Measurements from ENCODE around the gene SEMA3D.

SEMA3D gene

DNA sequence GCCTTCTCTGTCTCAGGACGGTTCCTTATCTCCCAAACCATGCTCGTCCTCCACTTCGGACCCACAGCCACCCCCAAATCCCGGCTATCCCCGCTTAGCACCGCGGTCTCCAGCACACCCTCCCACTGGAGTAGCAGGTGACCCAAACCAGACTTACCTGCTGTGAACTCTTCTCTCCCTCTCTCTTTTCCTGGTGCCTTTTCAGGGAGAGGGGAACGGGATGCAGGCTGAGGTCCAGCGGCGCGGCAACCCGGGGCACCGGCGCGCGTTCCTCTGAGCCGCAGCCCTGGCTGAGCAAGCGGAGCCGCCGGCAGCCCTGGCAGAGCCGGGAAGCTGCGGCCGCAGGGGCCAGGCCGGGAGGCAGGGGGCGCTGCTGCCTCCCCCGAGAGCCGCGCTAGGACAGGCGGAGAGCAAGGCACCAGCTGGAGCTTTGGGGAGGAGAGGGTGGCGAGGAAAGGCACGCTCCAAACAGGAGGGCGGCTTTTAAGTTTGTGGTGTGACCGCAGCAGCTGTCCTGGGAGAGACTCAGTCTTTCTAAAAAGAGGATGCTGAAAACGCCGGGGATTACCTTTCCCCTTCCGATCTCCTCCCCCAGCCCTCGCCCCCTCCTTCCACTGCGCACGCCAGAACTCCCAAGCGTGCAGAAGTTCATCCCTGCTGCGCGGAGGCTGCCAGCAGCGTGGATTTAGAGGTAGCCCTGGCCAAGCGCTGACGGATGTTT, at the start of gene SEMA3D:
Gene SEMA3D (minus strand): TSS at position 536 of the 721 bp plus-strand sequence. CDS start 65,165 bp downstream, outside the sequence.
- DNase-seq = no peak

DNA sequence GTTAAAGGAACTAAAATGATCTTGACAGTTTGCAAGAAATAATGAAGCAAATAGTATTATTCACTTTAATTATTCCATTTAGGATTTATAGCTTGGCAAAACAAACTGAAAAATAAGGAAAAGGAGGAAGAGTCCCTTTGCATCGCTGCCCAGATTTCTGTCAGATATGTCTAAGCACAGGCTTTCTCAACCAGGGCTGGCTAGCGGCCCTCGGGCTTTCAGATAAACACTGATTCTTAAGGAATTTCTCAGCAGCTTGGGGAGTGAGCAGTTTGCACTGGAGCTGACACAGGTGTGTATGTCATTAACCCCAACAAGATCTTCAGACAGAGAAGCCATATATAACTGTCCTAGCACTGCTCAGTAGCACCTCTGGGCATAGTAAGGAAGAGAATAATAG, 47.9 kb upstream of the SEMA3D start:
- no peak for DNase-seq

DNA sequence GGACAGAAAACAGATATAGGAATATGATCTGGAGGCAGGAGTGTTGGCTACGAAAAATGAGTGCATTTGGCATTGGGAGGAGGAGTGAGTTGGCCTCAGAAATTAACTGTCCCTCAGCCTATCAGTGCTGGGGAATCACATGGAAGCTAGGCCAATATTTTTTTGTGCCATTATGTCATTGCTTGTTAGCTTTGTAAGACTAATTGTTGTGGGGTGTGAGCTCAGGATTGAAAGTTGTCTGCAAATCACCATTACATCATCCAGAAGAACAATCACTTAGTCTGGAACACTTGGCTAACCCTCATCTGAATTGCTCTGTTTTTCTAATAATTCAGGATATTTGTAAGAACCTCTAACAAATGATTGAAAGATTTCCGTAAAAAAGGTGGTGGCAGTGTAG, 45.2 kb upstream of the SEMA3D start:
- DNase-seq = no peak

DNA sequence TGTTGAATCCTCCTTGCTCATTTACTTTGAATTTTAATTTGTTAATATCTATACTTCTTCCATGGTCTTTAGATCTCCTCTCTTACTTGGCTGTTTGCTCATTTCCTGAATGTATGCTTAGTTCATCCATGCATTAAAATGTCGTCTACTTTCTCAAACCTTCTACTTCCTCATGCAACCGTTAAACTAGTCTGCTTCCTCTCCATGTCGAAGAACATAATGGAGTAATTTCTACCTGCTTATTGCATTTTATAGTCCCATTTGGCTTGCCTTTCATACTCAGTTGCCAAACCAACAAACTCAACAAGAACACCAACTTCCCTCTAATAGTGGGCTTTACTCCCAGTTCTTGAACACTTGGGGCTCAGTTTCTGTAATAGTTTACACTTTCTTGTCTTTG, 43.8 kb upstream of the SEMA3D start:
- DNase-seq = no peak

DNA sequence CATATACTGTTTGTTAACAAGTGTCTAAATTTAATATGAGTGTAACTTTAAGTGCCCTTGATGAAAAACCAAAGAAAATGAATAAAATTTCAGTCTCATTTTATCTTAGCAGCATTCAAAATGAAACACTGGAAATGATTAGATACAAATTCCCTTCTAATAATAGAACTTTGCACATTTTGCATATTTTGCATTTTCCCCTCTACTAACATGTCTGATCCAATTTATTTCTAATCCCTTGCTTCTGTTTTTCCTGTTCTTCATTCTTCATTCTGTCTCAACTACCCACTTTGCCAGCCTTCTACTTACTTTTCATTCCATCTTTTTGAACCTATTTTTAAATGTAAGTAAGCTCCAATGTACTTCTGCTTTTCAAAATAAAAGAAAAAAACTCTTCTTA, 42.7 kb upstream of the SEMA3D start:
- DNase-seq = no peak

DNA sequence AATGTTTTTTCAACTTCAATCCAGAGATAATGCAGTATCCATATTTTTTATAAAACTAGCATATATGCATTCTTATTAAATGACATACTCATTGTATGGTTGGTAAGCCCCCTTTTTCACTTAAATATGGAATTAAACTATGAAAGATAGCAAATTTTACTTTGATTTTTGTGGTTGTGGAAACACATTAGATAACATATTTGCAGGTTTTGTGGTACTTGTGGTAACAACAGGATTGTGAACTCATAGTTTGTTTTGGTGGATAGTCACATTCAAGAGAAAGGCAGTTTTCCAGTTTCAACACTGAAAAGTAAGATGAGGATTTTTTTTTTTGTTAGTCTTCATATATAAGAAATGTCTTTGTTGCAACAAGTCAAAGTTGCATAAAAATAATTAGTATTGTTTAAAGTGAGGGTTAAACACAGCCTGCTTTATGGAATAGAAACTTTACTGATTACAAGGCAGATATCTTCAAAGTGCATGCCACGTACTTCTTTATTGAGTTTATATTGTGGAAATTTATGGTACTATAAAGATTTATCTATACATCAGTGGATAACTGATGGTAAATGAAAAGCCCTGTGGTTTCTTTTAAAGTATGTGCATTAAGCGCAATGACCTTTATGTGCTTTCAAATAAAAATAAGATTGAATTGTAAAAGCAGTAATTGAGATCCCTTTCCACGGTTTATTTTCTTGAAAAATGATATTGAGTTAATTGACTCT, 39.7 kb upstream of the SEMA3D start:
- DNase-seq = no peak

DNA sequence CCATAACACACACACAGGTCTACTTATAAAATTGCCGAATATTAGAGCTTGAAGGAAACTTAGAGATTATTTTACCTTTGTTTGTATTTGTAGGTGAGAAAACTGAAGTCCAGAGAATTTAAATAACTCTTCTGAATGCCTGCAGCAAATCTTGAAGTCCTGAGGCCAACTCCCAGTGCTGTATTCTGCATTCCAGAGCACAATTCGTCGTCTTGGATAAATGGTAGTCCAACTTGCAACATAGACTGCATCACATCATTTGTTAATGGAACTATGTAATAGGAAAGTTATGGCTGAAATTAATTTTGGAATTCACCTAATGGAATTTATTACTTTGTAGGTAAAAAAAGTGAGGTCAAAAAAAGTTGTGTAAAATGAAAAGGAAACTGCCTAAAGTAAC, 37.3 kb upstream of the SEMA3D start:
- DNase-seq = no peak

DNA sequence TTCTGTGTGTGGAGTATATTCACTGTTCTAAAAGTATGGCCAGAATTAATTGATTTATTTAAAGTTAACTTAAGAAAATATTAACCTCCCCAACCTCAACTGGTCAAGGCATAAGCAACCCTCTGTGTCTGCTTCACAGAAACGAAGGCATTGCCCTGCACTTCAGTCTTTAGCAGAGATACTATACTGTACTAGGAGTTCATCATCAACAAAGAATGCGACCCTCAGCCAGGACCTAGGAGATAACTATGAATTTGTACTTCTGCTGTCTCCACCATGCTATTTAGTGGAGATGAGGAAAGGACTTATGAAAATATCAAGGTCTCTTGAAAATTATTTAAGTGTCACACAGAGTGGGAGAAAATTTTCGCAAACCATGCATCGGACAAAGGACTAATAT, 35.7 kb upstream of the SEMA3D start:
- DNase-seq = no peak

DNA sequence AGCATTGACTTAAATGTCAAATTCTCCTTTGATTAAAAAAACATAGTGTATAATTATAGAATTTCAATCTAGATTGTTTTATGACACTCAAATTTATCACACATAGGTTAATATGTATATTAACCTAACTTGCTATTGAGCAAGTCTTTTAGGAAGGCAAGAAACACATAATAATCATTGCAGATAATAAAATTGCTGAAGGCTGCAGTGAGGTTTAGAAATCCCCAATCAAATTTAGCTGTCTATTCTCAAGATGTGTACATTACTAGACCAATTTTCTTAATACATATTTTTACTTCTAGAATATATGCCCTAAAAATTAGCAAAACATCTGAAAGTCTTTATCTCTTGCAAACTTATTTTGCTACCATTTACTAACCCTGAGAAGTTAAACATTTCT, 34.9 kb upstream of the SEMA3D start:
- no peak for DNase-seq

DNA sequence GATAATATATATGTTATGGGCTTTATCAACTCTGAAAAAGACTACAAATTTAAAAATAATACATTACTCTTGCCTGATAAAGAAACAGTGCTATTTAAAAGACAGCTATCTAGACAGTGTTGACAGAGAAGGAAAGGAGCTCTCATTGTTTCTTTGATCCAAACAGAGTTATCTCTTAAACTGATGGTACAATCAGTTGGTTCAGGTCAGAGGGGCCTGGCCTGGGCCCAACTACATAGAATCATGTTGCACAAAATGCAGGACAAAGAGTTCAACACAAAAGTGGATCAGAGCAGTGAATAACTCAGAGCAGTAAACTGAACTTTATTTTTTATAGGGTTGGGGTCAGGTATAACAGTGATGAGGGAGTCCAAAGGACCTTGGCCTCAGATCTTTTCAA, 33.8 kb upstream of the SEMA3D start:
- DNase-seq = no peak

DNA sequence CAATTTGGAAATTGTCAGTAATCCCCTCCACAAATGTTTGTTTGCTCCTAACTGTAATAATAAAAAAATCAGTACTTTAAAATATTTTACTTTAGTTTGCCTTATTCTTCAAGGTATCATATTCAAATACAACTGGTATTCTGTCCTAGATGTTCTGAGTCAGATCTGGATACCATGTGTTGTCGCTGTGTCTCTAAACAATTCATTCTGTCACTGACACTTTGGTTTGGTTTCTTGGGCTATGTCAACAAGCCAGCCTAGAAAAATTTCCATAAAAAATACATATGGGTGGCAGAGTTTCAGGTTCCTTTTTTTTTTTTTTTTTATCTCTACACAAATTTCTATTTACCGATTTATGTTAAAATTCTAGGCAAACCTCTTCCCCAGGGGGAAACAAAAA, 33.2 kb upstream of the SEMA3D start:
- DNase-seq = no peak

DNA sequence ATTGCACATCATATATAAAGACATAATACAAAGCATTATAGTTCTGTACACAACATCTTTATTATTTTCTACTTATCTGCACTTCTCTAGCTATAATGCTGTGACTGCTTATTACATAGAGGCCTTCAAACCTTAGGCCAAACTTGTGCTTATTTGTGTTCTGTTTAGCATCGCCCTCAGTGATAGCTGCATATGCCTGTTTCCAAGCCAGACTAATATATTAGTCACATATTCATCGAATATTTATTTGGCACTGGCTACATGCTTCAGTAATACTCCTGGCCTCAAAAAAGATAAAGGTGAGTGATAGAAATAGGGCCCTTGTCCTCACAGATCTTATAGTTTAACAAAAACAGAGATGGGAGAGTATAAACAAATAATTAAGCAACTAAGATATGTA, 30.2 kb upstream of the SEMA3D start:
- no peak for DNase-seq

DNA sequence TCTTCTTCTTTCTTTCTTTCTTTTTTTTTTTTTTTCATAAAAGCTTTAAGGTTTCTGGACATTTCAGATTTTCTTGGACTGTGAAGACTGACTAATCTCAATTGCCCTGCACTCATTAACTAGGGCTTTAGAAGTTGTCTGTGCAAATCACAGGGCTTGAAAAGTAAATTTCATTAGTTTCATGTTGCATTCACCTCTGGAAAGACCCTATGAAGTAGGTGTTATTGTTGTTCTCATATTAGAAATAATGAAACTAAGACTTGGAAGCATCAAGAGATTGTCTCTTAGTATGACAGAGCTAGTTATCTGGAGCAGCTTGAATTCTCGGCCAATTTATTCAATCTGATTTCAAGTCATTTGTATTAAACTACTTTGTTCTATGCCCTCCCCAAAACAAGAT, 28.2 kb upstream of the SEMA3D start:
- DNase-seq = no peak

DNA sequence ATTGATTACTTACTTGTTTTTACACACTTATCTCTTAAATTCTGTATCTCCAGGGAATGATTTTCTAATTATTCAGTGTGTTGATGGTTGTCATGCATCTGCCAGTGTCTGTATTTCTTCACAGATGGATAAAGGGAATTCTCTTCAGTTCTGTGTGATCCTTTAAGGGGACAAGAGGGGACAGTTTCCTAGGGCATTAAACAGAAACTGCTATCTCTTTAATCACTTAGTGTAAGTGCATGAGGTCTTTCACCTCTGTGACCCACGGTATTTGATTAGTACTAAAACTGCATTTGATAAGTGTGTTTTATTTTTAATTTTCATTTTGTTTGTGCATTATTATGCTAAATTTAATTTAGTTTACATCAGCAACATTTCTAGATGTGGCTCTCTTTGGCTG, 26.6 kb upstream of the SEMA3D start:
- DNase-seq = no peak

DNA sequence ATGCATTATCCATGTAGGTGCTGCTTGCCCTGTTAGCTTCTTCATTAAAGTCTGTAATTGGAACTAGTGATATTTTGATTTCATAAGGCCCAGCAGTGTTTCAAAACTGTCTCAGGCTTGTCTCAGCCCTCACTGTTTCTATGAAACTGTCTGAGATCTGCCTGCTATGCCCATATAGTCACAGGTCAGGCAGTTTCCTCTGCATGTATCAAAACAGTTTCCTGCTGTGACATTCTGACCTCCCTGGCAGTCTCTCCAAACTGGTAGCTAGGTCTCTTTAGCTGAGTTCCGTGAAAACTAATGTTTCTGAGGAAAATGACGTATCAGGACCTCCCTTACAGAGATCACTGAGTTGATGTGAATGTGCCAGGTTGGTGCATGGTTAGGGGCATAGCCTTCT, 18.9 kb upstream of the SEMA3D start:
- DNase-seq = no peak

DNA sequence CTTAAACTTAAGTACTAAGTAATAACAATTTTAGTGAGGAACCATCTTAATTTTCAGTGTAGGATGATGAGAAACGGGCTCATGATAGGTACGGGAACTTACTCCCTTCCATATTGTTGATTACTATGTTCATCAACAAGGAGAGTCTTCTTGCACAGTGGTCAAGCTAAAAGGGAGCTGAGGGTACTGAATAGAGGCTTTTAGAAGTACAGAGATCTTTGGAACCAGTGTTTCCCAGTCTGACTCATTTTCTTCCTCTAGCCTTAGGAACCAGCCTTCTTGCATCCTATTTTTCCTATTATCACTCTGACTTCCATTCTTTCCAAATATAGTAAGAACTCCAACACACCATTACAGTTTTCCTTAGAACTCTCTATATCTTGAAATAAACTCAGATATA, 17.6 kb upstream of the SEMA3D start:
- no peak for DNase-seq

DNA sequence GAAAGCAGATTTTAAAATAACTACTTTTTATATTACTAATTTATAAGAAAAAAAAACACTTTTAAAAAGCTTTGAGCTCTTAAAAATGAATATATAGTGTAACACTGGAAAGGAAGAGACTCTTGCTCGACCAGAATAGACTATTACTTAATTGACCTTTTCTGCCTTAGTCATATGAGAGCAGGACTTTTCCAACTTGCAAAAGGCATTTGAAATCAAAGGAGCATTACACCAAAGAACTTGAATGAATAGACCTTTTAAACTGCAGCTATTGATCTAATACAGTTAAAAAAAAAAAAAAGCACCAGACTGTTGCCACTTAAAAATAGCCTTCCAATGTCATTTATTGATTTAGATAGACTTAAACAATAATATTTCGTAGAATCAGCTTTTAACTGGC, 17.2 kb upstream of the SEMA3D start:
- DNase-seq = no peak

DNA sequence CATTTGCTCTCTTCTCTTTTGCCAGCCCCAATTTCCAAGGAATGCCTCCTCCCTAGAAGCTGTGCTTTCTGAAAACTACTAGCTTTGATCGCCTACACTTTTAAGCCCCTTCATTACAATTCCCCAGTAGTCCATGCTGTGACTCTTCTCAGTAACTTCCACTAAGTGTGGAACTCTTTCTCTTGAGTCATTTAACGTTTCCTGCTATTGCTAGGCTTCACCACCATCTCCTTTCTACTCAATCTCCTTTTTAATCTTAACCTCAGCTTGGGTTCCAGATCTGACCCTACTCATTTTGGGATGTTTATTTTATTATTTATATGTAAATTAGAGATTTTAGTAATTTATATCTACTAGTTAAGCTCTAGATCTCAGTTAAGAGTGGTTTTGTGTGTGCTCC, 14.4 kb upstream of the SEMA3D start:
- DNase-seq = no peak

DNA sequence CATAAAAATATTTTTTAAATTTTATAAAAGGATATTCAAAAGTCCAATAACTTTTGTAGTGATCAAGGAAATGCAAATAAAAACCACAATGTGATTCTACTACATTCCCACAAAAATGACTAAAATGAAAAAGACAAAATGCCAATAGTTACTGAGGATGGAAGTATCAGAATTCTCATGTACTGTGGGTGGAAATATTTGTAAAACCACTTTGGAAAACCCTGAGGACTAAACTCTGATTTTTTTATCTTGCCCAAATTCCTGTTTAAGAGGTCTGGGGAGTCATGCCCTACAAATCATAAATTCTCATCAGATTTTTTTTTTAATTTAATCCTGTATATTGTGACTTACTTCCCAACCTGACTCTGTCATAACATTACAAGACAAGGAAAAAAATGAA, 9.8 kb upstream of the SEMA3D start:
- DNase-seq = no peak

DNA sequence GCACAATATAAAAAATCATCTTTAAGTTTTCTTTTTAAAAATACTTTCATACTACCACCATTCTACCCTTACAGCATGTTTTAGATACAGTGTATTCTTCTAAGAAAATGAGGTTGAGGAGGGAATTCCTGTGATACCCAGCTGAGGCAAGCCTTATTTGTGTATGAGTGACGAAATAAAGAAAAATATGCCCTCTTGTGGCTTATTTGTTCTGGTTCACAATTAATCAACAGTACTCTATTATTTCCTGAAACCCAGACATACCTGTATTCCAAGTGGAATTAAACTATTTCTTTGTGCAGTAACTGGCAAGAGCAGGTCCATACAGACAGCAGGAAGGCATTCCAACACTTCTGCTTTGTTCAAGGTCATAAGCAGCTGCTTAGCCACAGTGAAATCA, 4.5 kb upstream of the SEMA3D start:
- no peak for DNase-seq

DNA sequence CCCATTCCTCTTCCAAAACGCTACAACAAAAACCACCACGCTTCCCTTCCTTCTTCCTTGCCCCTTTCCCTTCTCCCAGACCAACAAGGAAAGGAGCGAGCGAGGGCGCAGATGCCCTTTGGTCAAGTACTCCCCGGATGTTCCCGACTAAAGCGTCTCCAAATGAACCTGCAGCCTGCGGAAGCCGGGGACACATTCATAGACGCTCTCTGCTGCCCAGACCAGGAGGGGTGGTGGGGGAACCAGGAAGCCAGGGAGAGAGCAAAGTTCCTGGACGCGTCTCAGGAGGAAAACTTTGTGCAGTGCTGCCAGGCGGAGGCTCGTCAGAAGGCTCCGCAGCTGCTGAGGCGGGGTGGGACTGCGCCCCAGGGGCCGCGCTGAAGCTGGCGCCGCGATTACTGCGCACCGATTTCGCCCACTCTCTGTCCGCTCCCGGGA, 754 bp downstream of the SEMA3D start:
- no peak for DNase-seq

DNA sequence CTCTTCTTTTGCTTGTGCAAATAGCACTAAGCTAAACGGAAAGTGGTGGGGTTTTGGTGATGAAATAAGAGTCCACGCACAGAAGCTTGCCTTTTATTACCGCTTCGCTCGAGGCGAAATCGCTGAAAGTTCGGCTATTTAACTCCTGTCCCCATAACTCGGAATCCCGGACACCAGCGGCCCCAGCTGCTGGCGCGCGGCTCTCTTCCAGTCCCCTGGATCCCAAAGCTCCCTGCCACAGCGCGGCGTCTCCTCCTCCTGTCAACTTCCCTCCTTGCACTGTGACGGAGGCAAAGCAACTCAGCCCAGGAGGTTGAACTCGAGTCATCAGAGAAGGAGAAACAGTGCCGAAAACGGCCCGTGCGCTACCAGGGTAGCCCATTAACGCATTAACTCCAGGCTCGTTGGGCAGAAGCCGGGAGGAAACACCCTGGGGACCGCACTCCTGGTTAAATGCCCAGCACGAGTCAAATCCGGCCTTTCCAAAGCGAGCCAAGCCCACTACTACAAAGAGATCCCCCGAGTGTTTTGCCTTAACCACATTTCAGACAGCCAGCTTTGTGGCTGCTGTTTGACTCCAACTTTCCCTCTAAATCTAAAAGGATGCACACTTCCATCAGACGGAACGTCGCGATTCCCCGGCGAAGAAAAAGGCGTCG, 1.3 kb downstream of the SEMA3D start:
- no peak for DNase-seq

DNA sequence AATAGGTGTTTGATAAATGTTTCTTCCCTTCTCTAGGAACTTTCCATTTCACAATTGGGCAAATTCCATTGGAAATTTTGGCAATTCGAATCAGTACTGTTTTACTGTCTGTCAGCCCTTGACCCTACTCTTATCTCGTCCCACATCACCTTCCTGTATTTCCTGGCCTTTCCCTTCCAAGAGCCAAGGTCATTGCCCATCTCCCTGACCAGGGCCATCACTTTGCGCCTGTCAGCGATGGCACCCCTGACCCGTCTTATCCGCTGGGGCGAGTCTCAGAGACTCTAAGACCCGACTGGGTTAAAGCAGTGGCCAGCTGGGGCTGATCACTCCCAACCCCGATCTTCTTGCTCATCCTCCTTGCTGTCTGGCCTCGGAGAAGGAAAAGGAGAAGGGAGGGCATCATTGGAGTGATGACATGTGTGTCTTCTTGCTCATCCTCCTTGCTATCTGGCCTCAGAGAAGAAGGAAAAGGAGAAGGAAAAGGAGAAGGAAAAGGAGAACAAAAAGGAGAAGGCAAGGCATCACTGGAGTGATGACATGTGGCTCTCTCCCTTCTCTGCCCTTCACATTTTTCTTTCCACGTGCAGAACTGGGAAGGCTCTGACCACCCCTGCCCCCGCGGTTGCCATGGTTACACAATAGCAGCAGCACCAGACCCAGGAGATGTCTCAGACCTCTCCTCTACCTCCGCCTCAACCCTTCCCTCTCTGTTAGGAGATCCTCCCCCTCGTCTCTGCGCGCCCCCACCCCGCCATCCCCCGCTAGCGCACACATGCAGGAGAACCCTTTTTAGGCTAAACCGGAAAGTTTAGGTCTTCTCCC, 2.0 kb downstream of the SEMA3D start:
- DNase-seq = no peak
